Stimulated activated CD8-positive, alpha-beta memory T cell treated with anti-CD3 and anti-CD28 coated beads, Interleukin-4, amount 100 ng/mL, for 1 hour (primary cell): ENCODE measurements around the gene LUC7L3.
"Not testable (repeated sequence)": the region's sequence is repeated elsewhere in the genome, so short reads cannot be mapped to it uniquely, and the experiment has no call there.

Experiments
- DNase-seq, 2 donors: peaks; one replicate each; pipeline ENCODE4 v3.0.0-alpha.2; 2020; ENCODE audit warnings: low read depth in 2 of 2, low spot score in 1 of 2

The LUC7L3 gene

GRCh38 chr17:50719144-50719923 lies at the start of gene LUC7L3:
Gene LUC7L3, plus strand, starts transcription at chr17:50719603. Its CDS starts 130 bp downstream, at chr17:50719733.
- DNase-seq, result peak; percentile 83 to 84

- DNase-seq, result no peak
These were observed 47.3 kb upstream of the LUC7L3 start for GRCh38 chr17:50672071-50672470.

DNA sequence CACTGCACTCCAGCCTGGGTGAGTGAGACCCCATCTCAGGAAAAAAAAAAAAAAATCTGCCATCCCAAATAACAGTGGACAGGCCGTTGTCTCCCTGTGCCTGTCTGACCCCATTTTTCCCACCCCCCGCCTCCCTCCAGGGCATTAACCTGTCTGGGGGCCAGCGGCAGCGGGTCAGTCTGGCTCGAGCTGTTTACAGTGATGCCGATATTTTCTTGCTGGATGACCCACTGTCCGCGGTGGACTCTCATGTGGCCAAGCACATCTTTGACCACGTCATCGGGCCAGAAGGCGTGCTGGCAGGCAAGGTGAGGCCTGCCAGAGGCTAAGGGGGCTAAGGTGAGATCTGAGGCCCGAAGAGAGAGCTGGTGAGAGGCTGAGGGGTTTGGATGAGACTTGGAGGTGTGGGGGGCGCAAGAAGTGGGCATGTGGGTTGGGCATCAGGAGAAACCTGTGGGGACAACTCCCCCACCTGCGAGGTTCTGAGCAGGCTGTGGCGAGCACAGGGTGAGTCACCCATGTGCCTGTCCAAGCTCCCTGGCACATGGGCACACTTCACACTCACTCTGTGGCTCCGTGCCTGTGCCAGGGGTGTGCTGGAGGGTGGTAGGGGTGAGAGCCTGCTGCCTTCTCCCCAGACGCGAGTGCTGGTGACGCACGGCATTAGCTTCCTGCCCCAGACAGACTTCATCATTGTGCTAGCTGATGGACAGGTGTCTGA lies 46.4 kb upstream of the LUC7L3 start:
- DNase-seq, result no peak

DNA sequence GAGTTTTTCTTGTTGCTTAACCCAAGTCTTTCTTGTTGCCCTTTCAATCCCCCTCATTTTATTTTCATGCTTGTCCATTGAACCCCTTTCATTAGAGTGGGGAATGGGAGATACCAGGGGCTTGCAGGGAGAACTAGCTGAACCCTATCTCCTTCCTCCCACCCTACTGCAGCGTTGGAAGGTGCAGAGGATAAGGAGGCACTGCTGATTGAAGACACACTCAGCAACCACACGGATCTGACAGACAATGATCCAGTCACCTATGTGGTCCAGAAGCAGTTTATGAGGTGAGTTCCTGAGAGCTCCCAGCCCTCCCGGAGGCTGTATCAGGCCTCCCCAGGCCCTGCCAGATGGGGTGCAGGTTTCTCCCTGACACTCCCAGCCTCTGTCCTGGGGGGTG lies 44.2 kb upstream of the LUC7L3 start:
- no peak for DNase-seq

- DNase-seq, result no peak
These were observed 43.8 kb upstream of the LUC7L3 start for GRCh38 chr17:50675627-50676026.

- no peak for DNase-seq
These were observed 43.1 kb upstream of the LUC7L3 start for GRCh38 chr17:50676065-50676975.

- DNase-seq, result no peak
These were observed 41.5 kb upstream of the LUC7L3 start for GRCh38 chr17:50677851-50678375.

GRCh38 chr17:50679008-50679544 lies 40.3 kb upstream of the LUC7L3 start:
- no peak for DNase-seq

- DNase-seq, result no peak
These were observed 39.3 kb upstream of the LUC7L3 start for GRCh38 chr17:50680126-50680525.

GRCh38 chr17:50680543-50681262 lies 38.7 kb upstream of the LUC7L3 start:
- DNase-seq, result not testable (repeated sequence)

DNA sequence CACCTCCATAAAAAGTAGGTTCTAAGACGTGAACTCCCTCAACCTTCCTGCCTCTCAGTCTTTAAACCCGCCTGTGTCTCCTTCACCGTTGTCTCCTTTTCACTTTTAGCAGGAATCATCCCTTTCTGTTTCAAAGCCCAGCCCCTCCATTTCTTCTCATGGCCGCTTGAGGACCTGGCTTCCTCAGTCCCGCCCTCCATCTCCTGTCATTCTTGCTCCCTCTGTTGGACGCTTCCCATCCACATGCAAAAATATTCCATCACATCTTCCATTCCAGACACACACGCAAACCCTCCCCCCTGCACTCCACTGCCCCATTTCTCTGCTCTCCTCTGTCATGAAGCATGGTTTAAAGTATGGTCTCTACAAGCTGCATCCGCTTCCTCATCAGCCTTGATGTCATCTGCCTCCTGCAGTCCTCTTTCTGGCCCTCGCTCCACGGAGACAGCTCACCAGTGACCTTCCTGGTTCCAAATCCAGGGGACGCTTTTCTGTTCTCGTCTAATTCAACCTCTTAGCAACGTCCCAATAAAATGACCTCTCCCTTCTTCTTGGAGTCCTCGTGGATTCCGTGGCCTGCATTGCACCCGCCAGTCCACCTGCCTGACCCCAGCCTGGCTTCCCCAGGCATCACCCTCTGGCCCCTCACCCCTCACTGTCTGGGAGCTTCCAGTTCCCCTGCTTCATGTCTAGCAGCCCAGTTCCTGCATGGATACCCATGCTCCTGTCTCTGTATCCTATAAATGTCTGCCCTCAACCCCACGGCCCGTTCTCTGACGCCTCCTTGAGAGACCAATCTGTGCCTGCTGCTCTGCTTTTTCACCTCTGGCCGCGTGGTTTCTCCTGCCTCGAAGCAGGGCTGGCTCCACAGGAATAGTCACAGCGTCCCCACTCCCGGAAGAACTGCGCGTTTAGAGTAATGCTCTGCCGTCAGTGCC lies 37.9 kb upstream of the LUC7L3 start:
- no peak for DNase-seq

DNA sequence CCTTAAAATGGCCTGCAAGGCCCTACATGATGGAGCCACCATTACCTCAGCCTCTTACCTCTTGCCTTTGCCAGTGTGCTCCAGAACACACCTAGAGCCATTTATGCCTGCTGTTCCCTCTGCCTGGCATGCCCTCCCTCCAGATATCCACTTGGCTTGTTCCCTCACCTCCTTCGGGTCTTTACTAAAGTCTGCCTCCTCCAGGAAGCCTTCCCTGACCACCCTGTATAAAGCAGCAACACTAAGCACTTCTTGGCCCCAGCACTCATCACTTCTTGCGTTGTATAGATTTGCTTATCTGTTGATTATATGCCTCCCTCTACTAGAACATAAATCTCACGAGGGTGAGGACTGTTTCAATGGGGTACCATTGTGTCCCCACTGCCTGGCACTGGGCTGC lies 37.0 kb upstream of the LUC7L3 start:
- DNase-seq, result no peak

DNA sequence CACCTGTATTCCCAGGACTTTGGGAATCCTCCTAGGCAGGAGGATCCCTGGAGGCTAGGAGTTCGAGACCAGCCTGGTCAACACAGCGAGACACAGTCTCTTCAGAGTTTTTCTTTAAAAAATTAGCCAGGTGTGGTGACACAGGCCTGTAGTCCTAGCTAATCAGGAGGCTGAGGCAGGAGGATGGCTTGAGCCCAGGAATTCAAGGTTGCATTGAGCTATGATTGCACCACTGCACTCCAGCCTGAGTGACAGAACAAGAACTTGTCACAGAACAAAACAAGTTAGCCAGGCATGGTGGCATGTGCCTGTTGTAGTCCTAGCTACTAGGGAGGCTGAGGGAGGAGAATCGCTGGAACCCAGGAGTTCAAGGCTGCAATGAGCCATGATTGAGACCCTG lies 36.5 kb upstream of the LUC7L3 start:
- no peak for DNase-seq

- no peak for DNase-seq
These were observed 35.7 kb upstream of the LUC7L3 start for GRCh38 chr17:50683434-50684287.

GRCh38 chr17:50684288-50684611 lies 35.2 kb upstream of the LUC7L3 start:
- no peak for DNase-seq

DNA sequence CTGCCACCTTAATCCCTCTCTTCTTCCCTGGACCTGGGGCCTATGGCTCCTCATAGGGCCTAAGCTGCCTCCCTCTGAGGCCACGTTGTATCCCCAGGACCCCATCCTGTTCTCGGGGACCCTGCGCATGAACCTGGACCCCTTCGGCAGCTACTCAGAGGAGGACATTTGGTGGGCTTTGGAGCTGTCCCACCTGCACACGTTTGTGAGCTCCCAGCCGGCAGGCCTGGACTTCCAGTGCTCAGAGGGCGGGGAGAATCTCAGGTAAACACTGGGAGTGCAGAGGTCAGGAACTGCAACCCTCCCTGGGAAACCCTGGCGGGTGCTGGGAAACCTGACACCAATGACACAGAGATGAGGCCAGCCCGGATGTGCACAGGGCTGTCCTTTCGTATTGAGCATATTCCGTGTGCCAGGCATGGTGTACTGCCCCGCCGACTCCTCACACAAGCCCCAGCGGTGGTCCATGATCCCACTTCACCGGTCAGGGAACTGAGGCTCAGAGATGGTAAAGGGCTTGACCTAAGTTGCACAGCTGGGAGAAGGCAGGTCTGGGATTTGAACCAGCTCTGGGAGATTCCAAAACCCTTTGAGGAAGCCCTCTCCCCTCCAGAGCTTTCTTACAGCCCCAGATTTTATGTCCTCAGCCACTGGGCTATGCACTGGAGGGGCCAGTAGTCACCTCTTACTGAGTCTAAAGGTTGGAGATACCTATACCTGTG lies 34.6 kb upstream of the LUC7L3 start:
- DNase-seq, result no peak

DNA sequence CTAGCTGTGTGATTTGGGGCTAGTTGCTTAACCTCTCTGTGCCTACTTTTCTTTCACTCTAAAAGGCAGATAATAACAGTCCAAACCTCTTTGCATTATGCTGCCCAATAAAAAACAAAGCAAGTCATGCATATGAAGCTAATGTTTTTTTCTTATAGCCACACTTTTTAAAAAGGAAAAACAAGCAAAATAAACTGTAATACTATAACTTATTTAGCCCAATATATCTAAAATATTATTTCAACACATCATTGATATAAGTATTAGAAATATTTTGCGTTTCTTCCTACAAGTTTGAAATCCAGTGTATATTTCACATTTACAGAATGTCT lies 34.1 kb upstream of the LUC7L3 start:
- DNase-seq, result no peak
